GM18867 (cell line): ENCODE results near the gene GAMT.
A peak's percentile ranks its signal among the peaks of the same experiment; 100 is the strongest.
"Not testable (repeated sequence)": the region's sequence is repeated elsewhere in the genome, so short reads cannot be mapped to it uniquely, and the experiment has no call there.

ENCODE experiments used
- ATAC-seq: cut with Tn5 transposase; IDR thresholded peaks from one replicate; pipeline ENCODE4 v1.9.1; 2021; ENCODE audit warnings: mild to moderate bottlenecking, moderate library complexity; ENCODE audit not compliant: unreplicated experiment

The GAMT gene

DNA sequence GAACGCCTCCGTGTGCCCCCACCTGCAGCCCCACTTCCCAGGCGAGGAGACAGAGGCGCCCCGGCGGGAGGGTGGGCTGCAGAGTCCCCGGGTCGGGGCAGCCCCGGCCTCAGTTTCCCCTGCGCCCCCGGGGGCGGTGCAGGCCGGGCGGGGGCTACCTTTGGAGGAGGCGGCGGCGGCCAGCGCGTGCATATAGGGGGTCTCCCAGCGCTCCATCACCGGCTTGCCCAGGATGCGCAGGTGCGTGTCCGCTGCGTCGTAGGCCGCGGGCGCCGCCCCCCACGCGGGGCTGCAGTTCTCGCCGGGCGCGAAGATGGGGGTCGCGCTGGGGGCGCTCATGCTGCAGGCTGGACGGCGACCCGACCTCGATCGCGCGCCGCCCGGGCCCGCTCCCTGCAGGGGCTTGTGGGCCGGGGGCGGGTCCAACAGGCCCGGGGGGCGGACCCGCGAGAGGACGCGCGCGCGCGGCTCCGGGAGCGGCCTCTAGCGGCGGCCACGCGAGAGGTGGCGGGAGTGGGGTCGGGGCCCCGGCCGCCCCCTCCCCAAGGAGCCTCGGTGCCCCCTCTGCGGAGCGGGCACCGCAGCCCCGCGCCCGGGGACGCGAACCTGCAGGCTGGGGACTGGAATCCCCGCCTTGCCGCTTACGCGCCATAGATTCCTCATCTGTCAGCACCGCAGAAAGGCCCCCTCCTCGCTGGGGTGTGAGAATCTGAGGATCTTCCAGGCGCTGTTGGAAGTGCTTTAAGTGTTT is at the start of gene GAMT:
Gene GAMT (minus strand): TSS at position 405 of the 751 bp plus-strand sequence. CDS start 66 bp downstream, at position 339.
- ATAC-seq = no peak

DNA sequence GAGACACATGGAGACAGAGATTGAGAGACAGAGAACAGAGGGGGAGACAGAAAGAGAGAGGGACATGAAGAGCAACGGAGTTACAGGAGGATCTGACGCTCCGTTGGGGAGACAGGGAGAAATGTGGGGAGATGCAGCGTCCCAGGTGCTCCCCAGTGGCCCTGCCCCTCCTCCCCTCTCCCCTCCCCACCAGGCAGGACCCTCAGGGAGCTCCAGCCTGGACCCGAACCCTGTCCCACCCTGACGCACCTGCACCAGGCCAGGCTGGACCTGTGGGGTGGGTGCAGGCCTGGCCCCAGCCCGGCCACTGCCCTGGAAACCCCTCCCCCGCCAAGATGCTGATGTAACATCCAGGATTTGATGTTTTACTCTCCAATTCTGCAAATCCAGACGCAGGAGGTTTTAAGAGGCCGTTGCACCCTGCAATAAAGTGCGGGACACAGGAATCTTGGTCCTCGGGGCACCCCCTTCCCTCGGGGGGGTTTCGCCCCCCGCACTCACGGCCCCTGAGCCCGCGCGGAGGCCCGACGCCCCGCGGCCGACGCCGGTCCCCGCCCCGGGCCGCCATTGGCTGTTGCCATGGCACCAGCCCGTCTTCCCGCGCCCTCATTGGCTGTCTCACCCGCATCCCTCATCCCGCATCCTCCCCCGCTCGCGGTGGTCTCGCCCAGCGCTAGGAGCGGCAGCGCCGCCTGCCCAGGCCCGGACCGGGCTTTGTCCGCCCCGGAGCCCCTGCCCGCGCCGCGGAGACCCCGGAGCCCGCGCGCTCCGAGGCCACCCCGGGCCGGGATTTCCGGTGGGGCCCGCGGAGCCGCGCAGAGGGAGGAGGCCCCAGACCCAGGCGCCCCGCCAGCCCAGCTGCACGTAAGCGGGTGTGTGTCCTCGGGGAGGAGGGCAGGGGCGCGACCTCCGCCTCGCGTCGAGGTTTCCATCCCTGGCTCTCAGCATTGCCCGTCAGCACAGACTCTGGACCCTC is 48.4 kb upstream of the GAMT start, which contains the start of gene APC2:
Gene APC2 (plus strand): TSS at position 655 of the 976 bp plus-strand sequence. CDS start 2,881 bp downstream, outside the sequence.
- no peak for ATAC-seq

DNA sequence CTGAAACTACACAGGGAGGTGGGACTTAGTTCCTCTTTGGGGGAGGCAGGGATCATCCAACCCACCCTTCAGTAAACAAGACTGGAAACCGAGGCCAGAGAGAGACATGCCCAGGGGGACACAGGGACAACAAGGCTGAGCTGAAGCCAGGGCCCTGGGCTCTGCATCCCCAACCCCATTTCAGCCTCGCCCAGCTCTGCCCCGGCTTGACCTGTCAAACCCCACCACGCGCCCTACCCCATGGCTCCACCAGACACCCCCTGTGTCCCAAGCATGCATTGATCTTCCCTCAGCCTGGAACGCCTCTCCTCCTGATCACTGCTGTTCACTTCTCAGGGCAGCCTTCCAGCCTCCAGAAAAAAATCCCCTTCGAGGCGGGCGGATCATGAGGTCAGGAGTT is 46.6 kb upstream of the GAMT start:
- no peak for ATAC-seq

DNA sequence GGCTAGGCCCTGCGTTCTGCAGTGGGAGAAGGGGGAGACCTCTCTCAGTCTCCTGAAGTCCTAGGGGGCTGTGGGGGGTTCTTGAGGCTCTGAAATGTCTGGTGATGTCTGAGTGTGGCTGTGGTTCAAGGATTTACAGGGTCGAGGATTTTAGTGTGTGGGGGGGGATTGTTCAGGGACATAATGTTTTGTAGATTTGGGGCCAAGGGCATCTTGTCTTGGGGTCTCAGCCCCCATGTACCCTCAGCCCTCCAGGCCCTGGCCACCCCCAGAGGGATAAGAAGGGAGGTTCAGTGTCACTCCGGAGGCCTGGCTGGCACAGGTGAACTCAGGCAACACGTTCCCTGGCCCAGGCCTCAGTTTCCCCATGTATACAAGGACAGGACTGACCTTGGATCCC is 46.2 kb upstream of the GAMT start:
- ATAC-seq = no peak

DNA sequence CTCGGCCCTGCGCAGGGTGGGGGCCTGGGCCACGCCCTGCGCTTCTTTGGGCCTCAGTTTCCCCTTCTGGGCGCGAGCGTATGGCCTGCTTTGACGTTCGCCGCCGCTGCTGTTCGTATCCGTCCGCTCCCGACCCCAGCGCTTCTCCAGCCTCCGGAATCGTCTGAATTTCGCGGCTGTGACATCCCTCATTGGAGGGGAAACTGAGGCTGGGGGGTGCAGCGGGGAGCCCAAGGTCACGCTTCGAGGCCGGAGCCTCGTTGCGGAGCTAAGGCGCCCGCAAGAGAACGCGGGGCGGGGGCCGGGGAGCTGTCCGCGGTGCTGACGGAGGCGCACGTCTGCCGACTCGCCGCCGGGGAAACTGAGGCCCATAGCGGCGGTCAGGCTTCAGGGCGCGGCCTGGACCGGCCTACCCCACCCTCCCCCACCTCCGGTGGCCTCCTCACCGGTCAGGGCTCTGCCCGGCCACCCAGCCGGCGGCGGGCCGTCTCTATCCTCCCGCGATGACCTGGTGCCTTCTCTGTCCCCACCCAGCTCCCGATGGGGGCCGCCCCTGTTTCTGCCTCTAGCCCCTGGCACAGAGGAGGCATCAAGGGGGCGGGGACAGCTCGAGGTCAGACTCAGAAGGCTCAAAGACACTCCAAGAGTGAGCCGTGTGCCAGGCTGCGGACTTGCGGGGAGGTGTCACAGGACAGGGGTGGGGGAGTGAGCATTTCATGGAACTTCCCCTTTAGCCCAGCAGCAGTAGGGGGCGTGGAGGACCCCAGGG is 45.6 kb upstream of the GAMT start:
- no peak for ATAC-seq

GRCh38 chr19:1445932-1446712 is 44.8 kb upstream of the GAMT start:
- ATAC-seq = no peak

DNA sequence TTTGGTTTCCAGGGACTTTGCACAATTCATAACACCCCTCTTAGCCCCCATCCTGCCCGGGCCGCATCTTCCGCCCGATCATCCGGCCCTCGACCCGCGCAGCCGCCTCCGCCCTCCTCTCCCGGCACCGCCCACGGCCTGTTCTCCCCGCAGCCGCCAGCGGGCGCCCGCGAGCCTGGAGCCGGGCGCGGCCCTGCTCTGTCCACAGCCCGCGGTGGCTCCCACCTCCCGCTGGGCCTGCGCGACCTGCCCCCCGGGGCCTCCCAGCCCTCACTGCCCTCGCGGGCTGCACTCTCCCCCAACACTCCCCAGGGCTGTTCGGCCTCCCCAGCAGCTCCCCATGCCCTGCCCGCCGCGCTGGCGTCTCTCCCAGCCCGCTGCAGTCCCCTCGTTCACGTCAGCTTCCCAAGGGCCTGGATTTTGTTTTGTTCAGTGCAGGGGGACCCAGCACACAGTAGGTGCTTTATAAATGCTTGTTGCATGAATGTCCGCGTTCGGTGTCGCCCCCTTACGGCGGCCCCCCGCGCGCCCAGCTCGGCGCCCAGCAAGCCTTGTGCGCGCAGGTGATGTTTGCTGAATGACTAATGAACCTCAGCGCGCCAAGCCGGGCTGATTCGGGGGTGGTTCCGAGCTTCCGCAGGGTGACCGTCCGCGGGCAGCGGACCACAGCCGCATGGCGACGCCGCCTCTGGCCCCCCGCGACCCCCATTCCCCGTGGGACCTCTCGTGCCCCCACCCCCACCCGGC is 44.0 kb upstream of the GAMT start:
- ATAC-seq = peak; percentile 72

DNA sequence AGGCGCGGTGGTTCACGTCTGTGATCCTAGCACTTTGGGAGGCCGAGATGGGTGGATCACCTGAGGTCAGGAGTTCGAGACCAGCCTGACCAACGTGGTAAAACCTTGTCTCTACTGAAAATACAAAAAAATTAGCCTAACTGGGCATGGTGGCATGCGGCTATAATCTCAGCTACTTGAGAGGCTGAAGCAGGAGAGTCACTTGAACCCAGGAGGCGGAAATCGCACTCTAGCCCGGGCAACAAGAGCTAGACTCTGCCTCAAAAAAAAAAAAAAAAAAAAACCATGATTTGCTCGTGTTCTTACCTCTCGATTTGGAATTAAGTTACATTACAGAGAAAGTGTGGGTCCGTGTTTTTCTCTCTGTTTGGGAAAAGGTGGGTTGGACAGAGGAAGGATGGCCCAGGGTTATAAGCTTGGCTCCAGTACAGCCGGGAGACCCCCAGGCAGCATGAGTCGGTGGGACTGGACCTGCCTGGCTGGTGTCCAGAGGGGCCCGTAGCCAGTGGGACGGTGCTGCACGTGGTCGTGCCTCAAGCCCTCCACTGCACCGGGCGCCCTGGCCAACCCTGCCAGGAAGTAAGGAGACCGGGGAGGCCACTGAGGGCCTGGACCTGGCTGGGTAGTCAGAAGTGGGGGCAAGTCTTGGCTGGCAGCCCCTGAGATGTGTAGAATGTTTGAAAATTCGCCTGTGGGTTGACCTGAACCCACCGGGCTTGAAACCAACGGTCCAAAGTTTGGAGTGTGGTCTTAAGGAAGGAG is 40.5 kb upstream of the GAMT start:
- no peak for ATAC-seq

DNA sequence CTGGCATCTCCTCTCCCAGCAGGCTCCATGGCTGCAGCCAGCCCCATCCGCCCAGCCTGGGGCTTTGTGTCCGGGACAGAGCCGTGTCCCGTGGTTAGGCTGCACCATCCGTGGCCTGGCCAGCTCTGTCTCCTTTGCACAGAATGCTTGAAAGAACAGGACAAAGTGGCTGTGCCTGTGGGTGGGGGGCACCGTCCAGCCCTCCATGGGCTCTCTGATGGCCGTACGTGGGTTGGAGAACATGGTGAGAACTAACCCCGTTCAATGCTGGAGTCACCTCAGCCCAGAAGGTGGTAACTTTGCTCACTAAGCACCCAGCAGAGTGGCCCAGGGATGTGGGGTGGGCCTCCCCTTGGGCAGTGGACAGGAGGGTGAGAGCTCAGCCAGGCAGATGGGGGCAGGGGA is 39.7 kb upstream of the GAMT start:
- ATAC-seq = no peak

- ATAC-seq = no peak
Measured at GRCh38 chr19:1440418-1440801, 39.1 kb upstream of the GAMT start.

- not testable (repeated sequence) for ATAC-seq
Measured at GRCh38 chr19:1439525-1440417, 38.4 kb upstream of the GAMT start.

DNA sequence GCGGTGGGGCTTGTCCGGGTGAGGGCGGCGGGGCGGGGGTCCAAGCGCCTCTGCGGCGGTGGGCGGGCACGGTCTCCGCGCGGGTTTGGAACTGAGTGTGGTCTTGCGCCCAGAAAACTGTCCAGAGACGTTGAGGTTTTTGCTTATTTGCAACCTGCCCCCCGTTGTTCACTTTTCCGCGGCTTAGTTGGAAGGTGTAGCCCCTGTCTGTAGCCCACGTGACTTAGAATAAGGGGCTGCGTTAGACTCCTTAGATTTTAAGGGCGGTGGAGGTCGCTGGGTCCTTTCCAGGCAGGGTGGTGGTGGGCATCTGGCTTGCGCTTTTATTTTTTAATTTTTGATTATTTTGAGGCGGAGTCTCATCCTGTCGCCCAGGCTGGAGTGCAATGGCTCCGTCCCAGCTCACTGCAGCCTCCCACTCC is 37.6 kb upstream of the GAMT start:
- peak; percentile 14 for ATAC-seq

DNA sequence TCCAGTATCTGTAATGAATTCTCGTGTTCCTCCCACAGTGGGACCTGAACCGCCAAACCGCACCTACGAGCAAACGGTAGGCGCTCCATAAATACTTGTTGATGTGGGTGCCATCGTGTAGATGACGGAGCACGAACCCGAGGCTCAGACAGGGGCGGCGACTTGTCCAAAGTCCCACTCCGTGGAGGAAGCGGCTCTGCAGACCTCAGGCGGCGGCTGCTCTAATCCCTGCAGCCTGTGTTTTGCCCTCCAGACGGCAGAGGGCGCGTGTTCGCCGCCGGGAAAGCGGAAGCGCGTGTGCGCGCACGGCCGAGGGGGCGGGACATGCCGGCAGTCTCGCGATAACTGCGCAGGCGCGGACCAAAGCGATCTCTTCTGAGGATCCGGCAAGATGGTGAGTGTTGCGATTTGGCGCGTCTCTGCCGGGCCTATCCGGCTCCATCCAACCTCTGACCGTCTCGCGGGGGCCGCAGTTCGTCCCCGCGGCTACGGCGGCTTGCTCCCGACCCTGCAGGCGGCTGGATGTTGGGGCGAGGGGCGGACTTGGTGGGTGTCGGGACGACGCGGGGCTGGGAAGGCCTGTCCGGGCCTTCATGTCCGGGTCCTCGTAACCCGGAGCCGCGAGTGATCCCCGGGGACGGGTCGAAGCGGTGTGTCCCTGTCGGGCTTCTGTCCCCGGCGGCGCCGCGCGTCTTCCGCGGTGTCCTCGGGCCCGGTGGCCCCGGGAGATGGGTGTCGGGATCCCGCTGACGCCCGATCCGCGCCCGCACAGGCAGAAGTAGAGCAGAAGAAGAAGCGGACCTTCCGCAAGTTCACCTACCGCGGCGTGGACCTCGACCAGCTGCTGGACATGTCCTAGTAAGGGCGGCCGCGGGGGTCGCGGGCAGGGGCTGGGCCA is 36.9 kb upstream of the GAMT start, which contains the start of gene RPS15:
Gene RPS15 (plus strand): TSS at position 362 of the 898 bp plus-strand sequence. CDS start 30 bp downstream, at position 392.
- ATAC-seq = peak; percentile 80

GRCh38 chr19:1437609-1438008 is 36.3 kb upstream of the GAMT start:
- ATAC-seq = no peak

- no peak for ATAC-seq
Measured at GRCh38 chr19:1435378-1435989, 34.1 kb upstream of the GAMT start.

DNA sequence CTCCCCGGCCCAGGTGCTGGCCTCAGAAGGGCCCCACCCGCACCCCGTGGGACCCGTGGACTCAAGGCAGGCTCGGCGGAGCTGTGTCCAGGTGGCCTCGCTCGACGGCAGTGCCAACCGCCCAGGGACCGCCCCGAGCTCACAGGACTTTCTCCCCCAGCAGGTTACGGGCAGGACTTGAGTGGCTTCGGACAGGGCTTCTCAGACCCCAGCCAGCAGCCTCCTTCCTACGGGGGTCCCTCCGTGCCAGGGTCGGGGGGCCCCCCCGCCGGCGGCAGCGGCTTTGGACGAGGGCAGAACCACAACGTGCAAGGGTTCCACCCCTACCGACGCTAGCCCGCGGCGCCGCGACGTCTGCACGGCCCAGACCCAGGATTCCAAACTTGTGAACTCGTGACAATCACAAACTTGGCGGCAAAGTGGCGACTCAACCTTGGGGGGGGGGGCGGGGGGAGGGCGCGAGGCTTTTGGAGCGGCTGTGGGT is 33.3 kb upstream of the GAMT start:
- ATAC-seq = no peak
